Transverse colon (tissue), 4 donors: Measurements from ENCODE around the gene RTKN2.

Experiments
- POLR2AphosphoS5 ChIP-seq, 3 donors: sonication (generic); formaldehyde crosslinking; IDR thresholded peaks; one replicate each; pipeline ENCODE4 v1.6.1; 2016; ENCODE audit warnings: antibody characterized with exemption in 3 of 3
- TF ChIP-seq, protein P1 (sequence below), 5 experiments: fragments of 200-600 bp in 3 of 5; fragments of 450-650 bp in 2 of 5; sonication (generic) in 3 of 5; IDR thresholded peaks; 1 replicate in 2 of 5; 2 replicates in 3 of 5; pipeline ENCODE4 v1.5.1; 2016 to 2017; ENCODE audit warnings: antibody characterized with exemption in 5 of 5, inconsistent platforms in 3 of 5, mild to moderate bottlenecking in 2 of 5, moderate library complexity in 1 of 5

DNA sequence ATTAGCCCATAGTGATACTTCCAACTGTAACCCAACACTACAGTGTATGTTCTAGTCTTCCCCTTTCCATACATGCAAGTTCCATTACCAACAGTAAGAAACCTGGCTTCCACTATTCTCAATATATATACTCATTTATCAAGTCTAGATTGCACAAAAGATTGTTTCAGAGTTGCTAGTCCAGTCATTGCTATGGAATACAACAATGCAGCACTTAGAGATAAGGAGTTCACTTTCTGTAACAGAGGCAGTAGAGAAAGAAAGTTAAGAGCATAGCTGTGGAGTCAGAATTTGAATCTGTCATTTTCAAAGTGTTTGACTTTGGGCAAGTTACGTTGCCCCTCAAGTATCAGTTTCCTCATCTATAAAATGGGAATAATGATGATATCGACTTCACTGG is 90.1 kb downstream of the RTKN2 start:
- TF ChIP-seq, protein P1, sequence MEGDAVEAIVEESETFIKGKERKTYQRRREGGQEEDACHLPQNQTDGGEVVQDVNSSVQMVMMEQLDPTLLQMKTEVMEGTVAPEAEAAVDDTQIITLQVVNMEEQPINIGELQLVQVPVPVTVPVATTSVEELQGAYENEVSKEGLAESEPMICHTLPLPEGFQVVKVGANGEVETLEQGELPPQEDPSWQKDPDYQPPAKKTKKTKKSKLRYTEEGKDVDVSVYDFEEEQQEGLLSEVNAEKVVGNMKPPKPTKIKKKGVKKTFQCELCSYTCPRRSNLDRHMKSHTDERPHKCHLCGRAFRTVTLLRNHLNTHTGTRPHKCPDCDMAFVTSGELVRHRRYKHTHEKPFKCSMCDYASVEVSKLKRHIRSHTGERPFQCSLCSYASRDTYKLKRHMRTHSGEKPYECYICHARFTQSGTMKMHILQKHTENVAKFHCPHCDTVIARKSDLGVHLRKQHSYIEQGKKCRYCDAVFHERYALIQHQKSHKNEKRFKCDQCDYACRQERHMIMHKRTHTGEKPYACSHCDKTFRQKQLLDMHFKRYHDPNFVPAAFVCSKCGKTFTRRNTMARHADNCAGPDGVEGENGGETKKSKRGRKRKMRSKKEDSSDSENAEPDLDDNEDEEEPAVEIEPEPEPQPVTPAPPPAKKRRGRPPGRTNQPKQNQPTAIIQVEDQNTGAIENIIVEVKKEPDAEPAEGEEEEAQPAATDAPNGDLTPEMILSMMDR (IDR thresholded peaks at IDR 0.05) = no peak
- no peak for TF ChIP-seq POLR2AphosphoS5 (IDR thresholded peaks at IDR 0.05)
